Retinal pigment epithelial cell (primary cell): ENCODE measurements around the gene TTC19.

Source experiments
- DNase-seq: peaks from one replicate; pipeline ENCODE4 v3.0.0-alpha.2; 2010; ENCODE audit warnings: low read depth
- H3K4me3 ChIP-seq: 2 replicates; pipeline ENCODE4 v1.5.1; 2011; ENCODE audit warnings: mild to moderate bottlenecking, low read length, control low read depth, moderate library complexity
- TF ChIP-seq, protein P1 (sequence below): conservative IDR thresholded peaks from 2 replicates; pipeline ENCODE4 v1.5.1; 2011; ENCODE audit warnings: low read depth, low read length, control low read depth, inconsistent platforms

Gene TTC19

DNA sequence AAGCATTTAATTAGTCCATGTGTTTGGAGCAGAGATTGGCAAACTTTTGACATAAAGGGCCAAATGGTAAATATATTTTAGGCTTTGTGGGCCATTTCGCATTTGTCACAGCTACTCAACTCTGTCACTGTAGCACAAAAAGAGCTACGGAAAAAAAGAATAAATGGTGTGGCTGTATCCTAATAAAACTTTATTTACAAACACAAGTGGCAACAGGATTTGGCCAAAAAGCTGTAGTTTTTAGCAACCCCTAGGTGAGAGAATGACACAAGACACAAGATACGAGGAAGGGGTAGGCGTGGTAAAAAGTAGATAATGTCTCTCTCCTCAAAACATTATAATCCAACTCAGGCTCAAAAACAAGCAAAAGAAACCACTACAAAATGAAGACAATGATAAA, 66.5 kb downstream of the TTC19 start:
- DNase-seq, result no peak
- TF ChIP-seq, protein P1, sequence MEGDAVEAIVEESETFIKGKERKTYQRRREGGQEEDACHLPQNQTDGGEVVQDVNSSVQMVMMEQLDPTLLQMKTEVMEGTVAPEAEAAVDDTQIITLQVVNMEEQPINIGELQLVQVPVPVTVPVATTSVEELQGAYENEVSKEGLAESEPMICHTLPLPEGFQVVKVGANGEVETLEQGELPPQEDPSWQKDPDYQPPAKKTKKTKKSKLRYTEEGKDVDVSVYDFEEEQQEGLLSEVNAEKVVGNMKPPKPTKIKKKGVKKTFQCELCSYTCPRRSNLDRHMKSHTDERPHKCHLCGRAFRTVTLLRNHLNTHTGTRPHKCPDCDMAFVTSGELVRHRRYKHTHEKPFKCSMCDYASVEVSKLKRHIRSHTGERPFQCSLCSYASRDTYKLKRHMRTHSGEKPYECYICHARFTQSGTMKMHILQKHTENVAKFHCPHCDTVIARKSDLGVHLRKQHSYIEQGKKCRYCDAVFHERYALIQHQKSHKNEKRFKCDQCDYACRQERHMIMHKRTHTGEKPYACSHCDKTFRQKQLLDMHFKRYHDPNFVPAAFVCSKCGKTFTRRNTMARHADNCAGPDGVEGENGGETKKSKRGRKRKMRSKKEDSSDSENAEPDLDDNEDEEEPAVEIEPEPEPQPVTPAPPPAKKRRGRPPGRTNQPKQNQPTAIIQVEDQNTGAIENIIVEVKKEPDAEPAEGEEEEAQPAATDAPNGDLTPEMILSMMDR, result no peak
- no peak overlapping the region for H3K4me3 ChIP-seq

DNA sequence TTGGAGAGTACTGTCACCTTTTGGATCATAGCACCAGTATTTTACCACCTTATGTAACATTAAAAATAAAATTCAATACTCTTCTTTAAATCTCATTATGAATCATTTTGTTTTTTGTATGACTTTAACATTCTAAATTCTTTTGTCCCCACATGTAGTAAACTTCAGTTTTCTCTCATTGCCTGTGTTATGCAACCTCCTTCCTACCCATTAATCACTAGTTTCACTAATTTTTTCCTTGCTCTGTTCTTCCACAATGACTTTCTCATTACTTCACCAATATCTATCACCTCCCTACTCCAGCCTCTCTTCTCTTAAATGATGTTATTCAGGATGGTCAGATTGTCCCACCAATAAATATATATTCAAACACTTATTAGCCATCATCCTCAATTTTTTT, 68.7 kb downstream of the TTC19 start:
- H3K4me3 ChIP-seq, result no peak overlapping the region
- TF ChIP-seq, protein P1, result no peak
- no peak for DNase-seq

DNA sequence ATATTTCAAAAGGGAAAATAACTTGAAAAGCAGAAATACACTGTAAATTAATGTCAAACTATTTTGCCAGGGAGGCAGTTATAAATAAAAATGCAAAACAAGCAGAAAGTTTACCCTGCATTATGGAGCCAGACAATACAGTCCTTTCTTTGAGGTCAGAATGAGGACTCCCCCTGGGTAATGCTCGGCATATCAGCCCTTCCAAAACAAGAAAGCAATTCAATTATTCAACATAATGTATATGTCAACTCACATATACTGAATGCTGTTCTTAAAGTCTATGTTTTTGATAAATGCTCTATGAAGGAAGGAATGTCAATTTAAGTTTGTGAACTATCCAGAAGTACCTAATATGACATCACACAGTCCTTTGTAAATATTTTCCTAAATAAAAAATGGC, 72.4 kb downstream of the TTC19 start:
- no peak overlapping the region for H3K4me3 ChIP-seq
- TF ChIP-seq, protein P1, result no peak
- no peak for DNase-seq

DNA sequence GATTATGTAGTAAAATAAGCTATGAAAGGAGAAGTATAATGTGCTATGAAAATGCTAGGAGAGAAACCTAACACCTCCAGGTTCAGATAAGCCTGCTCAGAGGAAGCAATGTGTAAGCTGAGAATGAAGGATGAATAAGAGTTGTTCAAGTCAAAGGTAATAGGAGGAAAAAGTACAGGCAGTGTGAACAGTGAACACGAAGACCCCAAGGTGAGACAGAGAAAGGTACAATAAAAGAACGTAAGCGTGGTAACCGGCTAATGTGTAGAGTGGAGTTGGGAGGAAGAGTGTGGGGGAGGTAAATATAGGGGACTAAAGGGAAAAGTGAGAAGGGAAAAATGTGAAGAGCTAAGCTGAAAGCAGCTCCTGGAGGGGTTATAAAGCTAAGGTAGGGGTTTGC, 74.2 kb downstream of the TTC19 start:
- TF ChIP-seq, protein P1, result no peak
- no peak for DNase-seq
- H3K4me3 ChIP-seq, result no peak overlapping the region

DNA sequence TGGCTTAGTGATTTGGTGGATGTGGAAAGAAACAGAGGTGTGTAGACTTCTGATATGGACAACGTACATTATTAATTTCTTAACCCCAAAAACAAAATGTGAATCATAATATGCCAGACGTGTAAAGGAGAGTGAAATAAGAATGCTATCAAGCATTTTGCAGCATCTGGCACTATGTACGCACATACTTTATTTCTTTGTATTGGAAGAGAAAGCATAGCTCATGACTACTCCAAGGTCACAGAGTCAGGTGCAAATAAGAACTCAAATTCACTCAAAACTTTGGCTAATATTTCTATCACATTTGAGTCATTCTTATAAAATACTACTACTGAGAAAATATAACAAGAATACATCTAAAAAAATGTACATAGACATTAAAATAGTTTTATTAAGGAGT, 74.8 kb downstream of the TTC19 start:
- no peak overlapping the region for H3K4me3 ChIP-seq
- DNase-seq, result no peak
- TF ChIP-seq, protein P1, result no peak

DNA sequence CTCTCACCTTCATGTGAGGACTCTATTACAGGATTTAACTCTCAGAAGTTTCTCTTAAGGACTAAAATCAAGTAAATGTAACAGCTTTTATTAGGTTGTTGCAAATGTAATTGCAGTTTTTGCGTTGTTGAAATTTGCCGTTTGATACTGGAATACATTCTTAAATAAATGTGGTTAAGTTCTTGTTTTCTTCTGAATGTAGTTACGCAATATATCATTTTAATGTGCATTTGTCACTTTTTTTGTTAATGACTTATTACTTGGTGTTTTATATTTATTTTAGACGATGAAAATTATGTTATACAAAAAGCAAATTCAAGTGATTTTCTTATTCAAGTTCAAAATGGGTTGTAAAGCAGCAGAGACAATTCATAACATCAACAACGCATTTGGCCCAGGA, 76.3 kb downstream of the TTC19 start:
- no peak for DNase-seq
- H3K4me3 ChIP-seq, result no peak overlapping the region
- TF ChIP-seq, protein P1, result no peak
